ENCODE results near the gene PRM1. TPM values are rescaled to one million over a fixed set of nuclear protein-coding genes. Genes with fewer than 3 reads are reported as not detected.

Gene PRM1
- total and polyA plus RNA-seq, 2 experiments from 2014 or later, result not detected

DNA sequence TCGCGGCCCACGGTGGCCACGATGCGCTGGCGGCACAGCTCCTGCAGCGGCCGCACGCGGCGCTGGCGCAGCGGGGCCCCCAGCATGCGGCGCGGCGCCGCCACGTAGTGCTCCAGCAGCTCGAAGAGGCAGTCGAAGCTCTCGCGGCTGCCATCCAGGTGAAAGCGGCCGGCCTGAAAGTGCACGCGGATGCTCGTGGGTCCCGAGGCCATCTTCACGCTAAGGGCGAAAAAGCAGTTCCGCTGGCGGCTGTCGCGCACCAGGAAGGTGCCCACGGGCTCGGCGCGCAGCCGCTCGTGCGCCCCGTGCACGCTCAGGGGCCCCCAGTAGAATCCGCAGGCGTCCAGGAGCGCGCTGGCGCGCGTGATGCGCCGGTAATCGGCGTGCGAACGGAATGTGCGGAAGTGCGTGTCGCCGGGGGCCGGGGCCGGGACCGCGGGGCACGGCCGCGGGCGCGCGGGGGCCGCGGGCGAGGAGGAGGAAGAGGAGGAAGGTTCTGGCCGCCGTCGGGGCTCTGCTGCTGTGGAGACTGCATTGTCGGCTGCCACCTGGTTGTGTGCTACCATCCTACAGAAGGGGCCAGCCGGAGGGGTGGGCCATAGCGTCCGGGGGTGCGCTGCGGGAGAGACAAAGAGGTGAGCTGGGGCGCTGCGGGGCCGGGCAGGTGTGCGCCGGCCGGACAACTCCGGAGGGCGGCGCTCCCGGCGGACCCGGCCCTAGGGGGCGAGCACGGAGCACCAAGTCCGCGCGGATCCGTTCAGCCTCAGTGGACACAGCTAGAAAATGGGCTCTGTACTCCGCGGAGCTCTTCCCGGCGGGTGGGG lies 26.0 kb downstream of the PRM1 start:
- TF ChIP-seq EZH2phosphoT487 (IDR thresholded peaks at IDR 0.05; ENCODE audit: insufficient read depth, low read depth) (no peak), EZH2 (IDR thresholded peaks at IDR 0.05; ENCODE audit: insufficient read depth, poor library complexity, severe bottlenecking) (no peak)
- Histone ChIP-seq H3K4me1 (ENCODE audit: insufficient read depth) (peaks cover 10% of the 10 kb centered on the region; the same call in 1 of the 2 replicates), H3K27ac (no peak overlapping the region)

DNA sequence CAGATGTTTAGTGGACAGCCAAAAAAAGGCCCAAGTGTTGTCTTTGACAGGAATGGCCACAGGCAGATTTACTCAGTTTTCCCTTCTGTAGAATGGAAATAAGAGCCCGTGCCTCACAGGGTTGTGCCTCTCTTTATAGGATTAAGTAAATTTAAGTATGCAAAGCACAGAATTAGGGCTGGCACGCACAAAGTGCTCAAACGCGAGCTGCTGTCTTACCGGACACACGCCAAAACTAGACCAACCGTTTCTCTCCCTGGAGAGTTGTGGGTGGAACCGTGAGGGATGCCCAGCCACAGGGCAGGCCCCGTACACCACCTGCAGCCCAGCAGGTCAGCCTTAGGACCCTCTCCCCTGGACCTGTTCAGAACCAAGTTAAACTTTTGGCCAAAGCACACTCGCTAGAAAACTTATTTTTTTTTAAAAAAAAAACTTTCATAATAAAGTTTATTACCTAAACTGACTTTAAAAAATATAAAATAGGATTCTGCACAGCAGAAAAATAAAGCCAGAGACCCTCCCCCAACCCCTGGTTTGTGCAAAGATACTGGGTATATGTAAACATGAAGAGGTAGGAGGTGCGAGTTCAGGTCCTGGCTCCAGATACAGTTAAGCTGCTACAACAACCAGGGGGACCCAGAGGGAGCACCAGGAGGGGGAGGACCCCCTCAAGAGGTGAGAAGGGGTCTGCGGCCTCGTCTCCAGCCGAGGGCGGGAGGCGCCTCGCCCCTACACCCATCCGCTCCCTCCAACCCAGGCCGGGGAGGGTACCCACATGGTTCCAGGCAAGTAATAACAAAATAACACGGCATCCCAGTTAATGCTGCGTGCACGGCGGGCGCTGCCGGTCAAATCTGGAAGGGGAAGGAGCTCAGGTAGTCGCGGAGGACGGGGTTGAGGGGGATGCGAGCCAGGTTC lies 26.9 kb downstream of the PRM1 start:
- no peaks in the 10 kb centered on the region for H3K79me2 ChIP-seq (ENCODE audit: insufficient read depth)
- 34 to 36% methylated on average over 29 of the region's 29 CpGs for WGBS, 2 experiments (ENCODE audit: low coverage in 1 of 2, low lambda C conversion rate in 2 of 2, missing lambda C conversion rate in 2 of 2)
- H3K4me1 ChIP-seq (ENCODE audit: insufficient read depth), result peaks cover 9% of the 10 kb centered on the region; the same call in 1 of the 2 replicates
- H4K20me1 ChIP-seq (ENCODE audit: insufficient read depth), result no peaks in the 10 kb centered on the region
- DNase-seq, result no peak
- in situ Hi-C loops (cut with MboI), result loop anchor here (10.0 kb wide), 1 partner anchor 289 kb away; no protein-coding TSS in a partner anchor
- no peaks in the 10 kb centered on the region for H3K9me3 ChIP-seq (ENCODE audit: low read depth)
- H2AFZ ChIP-seq, result peak overlapping the region; percentile 62
- no peak overlapping the region for H3K27ac ChIP-seq
- peak overlapping the region; percentile 78 for H3K4me3 ChIP-seq
- peaks cover 8% of the 10 kb centered on the region for H3F3A ChIP-seq (ENCODE audit: insufficient read depth)
- H3K9ac ChIP-seq, result peak overlapping the region; percentile 89
- no peak for TF ChIP-seq EZH2 (IDR thresholded peaks at IDR 0.05; ENCODE audit: insufficient read depth, poor library complexity, severe bottlenecking)
- no peak for TF ChIP-seq EZH2phosphoT487 (IDR thresholded peaks at IDR 0.05; ENCODE audit: insufficient read depth, low read depth)
- no peaks in the 10 kb centered on the region for H3K36me3 ChIP-seq (ENCODE audit: low read depth)
- H3K9me2 ChIP-seq (ENCODE audit: insufficient read depth), result no peaks in the 10 kb centered on the region
- peak overlapping the region; percentile 86 for H3K4me2 ChIP-seq (ENCODE audit: unreplicated experiment)
- no peaks in the 10 kb centered on the region for H3K27me3 ChIP-seq (replicated peaks; ENCODE audit: insufficient read depth)

More for the DNA sequence above, 26.0 kb downstream of the PRM1 start:
- peak; percentile 86 for DNase-seq
- WGBS, 2 experiments (ENCODE audit: low coverage in 1 of 2, low lambda C conversion rate in 2 of 2, missing lambda C conversion rate in 2 of 2), result 1 to 2% methylated on average over 55 to 84 of the region's 105 CpGs
- no peaks in the 10 kb centered on the region for H4K20me1 ChIP-seq (ENCODE audit: insufficient read depth)
- no peaks in the 10 kb centered on the region for H3K79me2 ChIP-seq (ENCODE audit: insufficient read depth)
- in situ Hi-C loops (cut with MboI), result loop anchor here (10.0 kb wide), 1 partner anchor 290 kb away; no protein-coding TSS in a partner anchor
- no peaks in the 10 kb centered on the region for H3K9me2 ChIP-seq (ENCODE audit: insufficient read depth)
- peaks cover 8% of the 10 kb centered on the region for H3F3A ChIP-seq (ENCODE audit: insufficient read depth)
- peak overlapping the region; percentile 86 for H3K4me2 ChIP-seq (ENCODE audit: unreplicated experiment)
- no peaks in the 10 kb centered on the region for H3K36me3 ChIP-seq (ENCODE audit: low read depth)
- H3K9ac ChIP-seq, result peak overlapping the region; percentile 89
- H3K9me3 ChIP-seq (ENCODE audit: low read depth), result no peaks in the 10 kb centered on the region
- no peaks in the 10 kb centered on the region for H3K27me3 ChIP-seq (replicated peaks; ENCODE audit: insufficient read depth)
- peak overlapping the region; percentile 78 for H3K4me3 ChIP-seq
- H2AFZ ChIP-seq, result peak overlapping the region; percentile 62

DNA sequence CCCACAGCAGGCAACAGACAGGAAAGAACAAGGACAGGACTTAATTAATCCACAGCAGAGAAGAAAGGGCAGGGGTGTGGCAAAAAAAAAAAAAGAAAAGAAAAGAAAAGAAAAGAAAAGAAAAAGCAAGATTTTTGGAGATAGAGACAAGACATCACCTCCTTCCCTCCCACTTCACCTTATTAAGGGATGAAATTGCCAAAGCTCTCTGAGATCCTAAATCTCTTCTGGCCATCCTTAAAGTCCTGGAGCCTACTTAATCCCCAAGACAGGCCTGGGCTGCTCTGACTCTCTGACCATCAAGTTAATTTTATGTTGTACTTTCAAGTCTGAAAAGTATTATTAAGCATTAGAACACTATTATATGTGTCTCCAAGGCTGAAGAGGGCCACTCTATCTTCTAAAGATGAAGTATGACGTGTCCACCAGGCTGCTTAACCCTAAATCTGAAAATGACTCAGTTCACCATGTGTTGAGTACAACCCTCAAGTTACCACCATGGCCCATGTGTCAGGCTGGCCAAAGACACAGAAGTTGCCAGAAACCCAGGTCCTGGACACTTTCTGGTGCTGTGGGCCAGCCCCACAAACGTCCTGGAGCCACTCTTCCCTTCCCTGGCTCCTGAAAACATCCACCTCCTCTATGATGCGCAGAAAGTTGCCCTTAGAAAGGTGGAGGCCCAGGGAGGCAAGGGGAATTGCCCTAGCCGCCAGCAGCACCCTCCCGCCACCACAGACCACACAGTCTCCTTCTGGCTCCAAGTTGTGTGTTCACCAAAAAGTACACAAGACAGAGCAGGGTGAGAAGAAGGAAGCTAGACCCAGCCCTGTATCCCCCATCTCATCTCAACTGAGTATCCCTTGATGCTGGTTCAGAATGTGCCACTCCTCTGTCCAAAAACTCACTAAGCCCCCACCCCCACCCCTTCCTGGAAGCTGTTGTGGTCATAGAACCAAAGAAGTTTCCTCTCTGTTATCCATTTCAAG lies 27.8 kb downstream of the PRM1 start:
- 73 to 81% methylated on average over 5 of the region's 5 CpGs for WGBS, 2 experiments (ENCODE audit: low coverage in 1 of 2, low lambda C conversion rate in 2 of 2, missing lambda C conversion rate in 2 of 2)
- Histone ChIP-seq H3K4me2 (ENCODE audit: unreplicated experiment) (peak overlapping the region; percentile 86), H4K20me1 (ENCODE audit: insufficient read depth) (no peaks in the 10 kb centered on the region), H3K9me2 (ENCODE audit: insufficient read depth) (no peaks in the 10 kb centered on the region), H3K9me3 (ENCODE audit: low read depth) (no peaks in the 10 kb centered on the region), H3K9ac (no peak overlapping the region), H3K79me2 (ENCODE audit: insufficient read depth) (no peaks in the 10 kb centered on the region), H3K4me3 (no peak overlapping the region), H3K36me3 (ENCODE audit: low read depth) (no peaks in the 10 kb centered on the region), H3K27ac (no peak overlapping the region), H2AFZ (no peak overlapping the region), H3F3A (ENCODE audit: insufficient read depth) (peaks cover 8% of the 10 kb centered on the region), H3K27me3 (replicated peaks; ENCODE audit: insufficient read depth) (no peaks in the 10 kb centered on the region), H3K4me1 (ENCODE audit: insufficient read depth) (peaks cover 4% of the 10 kb centered on the region; the same call in 1 of the 2 replicates)
- peak; percentile 65 for DNase-seq
- in situ Hi-C loops (cut with MboI), result loop anchor here (10.0 kb wide), 1 partner anchor 289 kb away; no protein-coding TSS in a partner anchor
- TF ChIP-seq EZH2 (IDR thresholded peaks at IDR 0.05; ENCODE audit: insufficient read depth, poor library complexity, severe bottlenecking), result no peak
- no peak for TF ChIP-seq EZH2phosphoT487 (IDR thresholded peaks at IDR 0.05; ENCODE audit: insufficient read depth, low read depth)
